GM21576 (cell line): ENCODE measurements around the gene HSD17B14.
"Not testable (repeated sequence)": the region's sequence is repeated elsewhere in the genome, so short reads cannot be mapped to it uniquely, and the experiment has no call there.

Source experiments
- ATAC-seq: cut with Tn5 transposase; IDR thresholded peaks from one replicate; pipeline ENCODE4 v1.9.1; 2021; ENCODE audit warnings: mild to moderate bottlenecking, moderate library complexity; ENCODE audit not compliant: unreplicated experiment

HSD17B14 gene

GRCh38 chr19:48867746-48868113, 31.4 kb upstream of the HSD17B14 start:
- no peak for ATAC-seq

- no peak for ATAC-seq
These were observed 30.9 kb upstream of the HSD17B14 start for GRCh38 chr19:48867123-48867745.

- no peak for ATAC-seq
These were observed 30.4 kb upstream of the HSD17B14 start for GRCh38 chr19:48866692-48867091.

GRCh38 chr19:48862827-48863226, 26.5 kb upstream of the HSD17B14 start:
- ATAC-seq: no peak

GRCh38 chr19:48861313-48861712, 25.0 kb upstream of the HSD17B14 start:
- ATAC-seq: no peak

GRCh38 chr19:48859711-48860572, 23.7 kb upstream of the HSD17B14 start:
- no peak for ATAC-seq

- ATAC-seq: peak; percentile 69
These were observed 22.9 kb upstream of the HSD17B14 start for GRCh38 chr19:48858984-48859710.

GRCh38 chr19:48856921-48857320, 20.6 kb upstream of the HSD17B14 start:
- no peak for ATAC-seq

- no peak for ATAC-seq
These were observed 17.8 kb upstream of the HSD17B14 start for GRCh38 chr19:48854103-48854502.

- no peak for ATAC-seq
These were observed 17.2 kb upstream of the HSD17B14 start for GRCh38 chr19:48853483-48853882.

- ATAC-seq: no peak
These were observed 16.0 kb upstream of the HSD17B14 start for GRCh38 chr19:48852292-48852691.

GRCh38 chr19:48846659-48847058, 10.4 kb upstream of the HSD17B14 start:
- ATAC-seq: not testable (repeated sequence)

GRCh38 chr19:48845384-48845783, 9.1 kb upstream of the HSD17B14 start:
- no peak for ATAC-seq

- ATAC-seq: no peak
These were observed 8.2 kb upstream of the HSD17B14 start for GRCh38 chr19:48844472-48844871.

- no peak for ATAC-seq
These were observed 6.5 kb upstream of the HSD17B14 start for GRCh38 chr19:48842789-48843162.

GRCh38 chr19:48841571-48841970, 5.3 kb upstream of the HSD17B14 start:
- no peak for ATAC-seq

- no peak for ATAC-seq
These were observed 4.8 kb upstream of the HSD17B14 start for GRCh38 chr19:48841047-48841446.

- ATAC-seq: no peak
These were observed 1.4 kb upstream of the HSD17B14 start for GRCh38 chr19:48837687-48838086.

GRCh38 chr19:48837051-48837524, 797 bp upstream of the HSD17B14 start:
- peak; percentile 49 for ATAC-seq

- ATAC-seq: peak; percentile 71
These were observed 580 bp downstream of the HSD17B14 start for GRCh38 chr19:48835734-48836088.

- ATAC-seq: no peak
These were observed 2.3 kb downstream of the HSD17B14 start for GRCh38 chr19:48833977-48834376.

- ATAC-seq: no peak
These were observed 3.2 kb downstream of the HSD17B14 start for GRCh38 chr19:48833049-48833448.
